HG02884 (cell line): ENCODE results near the gene KAZALD1.

ENCODE experiments used
- ATAC-seq: cut with Tn5 transposase; IDR thresholded peaks from one replicate; pipeline ENCODE4 v1.9.1; 2021; ENCODE audit warnings: mild to moderate bottlenecking, moderate library complexity; ENCODE audit not compliant: unreplicated experiment

Gene KAZALD1

GRCh38 chr10:101065481-101066145 is 3.8 kb downstream of the KAZALD1 start:
- ATAC-seq: no peak

- no peak for ATAC-seq
Observed at GRCh38 chr10:101066146-101066895, 4.5 kb downstream of the KAZALD1 start.

GRCh38 chr10:101066896-101067355 is 5.1 kb downstream of the KAZALD1 start:
- no peak for ATAC-seq

- no peak for ATAC-seq
Observed at GRCh38 chr10:101067356-101068083, 5.7 kb downstream of the KAZALD1 start.

GRCh38 chr10:101069441-101069840 is 7.7 kb downstream of the KAZALD1 start:
- ATAC-seq: no peak

GRCh38 chr10:101070098-101070497 is 8.3 kb downstream of the KAZALD1 start:
- no peak for ATAC-seq

GRCh38 chr10:101071267-101071884 is 9.6 kb downstream of the KAZALD1 start:
- no peak for ATAC-seq

GRCh38 chr10:101071885-101072433 is 10.2 kb downstream of the KAZALD1 start:
- ATAC-seq: no peak

GRCh38 chr10:101072923-101073322 is 11.1 kb downstream of the KAZALD1 start:
- ATAC-seq: no peak

- ATAC-seq: no peak
Observed at GRCh38 chr10:101073631-101074030, 11.8 kb downstream of the KAZALD1 start.

- ATAC-seq: no peak
Observed at GRCh38 chr10:101075775-101076174, 14.0 kb downstream of the KAZALD1 start.

- ATAC-seq: no peak
Observed at GRCh38 chr10:101076630-101077029, 14.8 kb downstream of the KAZALD1 start.

- no peak for ATAC-seq
Observed at GRCh38 chr10:101079874-101080273, 18.1 kb downstream of the KAZALD1 start.

GRCh38 chr10:101080933-101081931 is 19.4 kb downstream of the KAZALD1 start:
- no peak for ATAC-seq

- no peak for ATAC-seq
Observed at GRCh38 chr10:101085846-101086245, 24.1 kb downstream of the KAZALD1 start.

- ATAC-seq: no peak
Observed at GRCh38 chr10:101087376-101087775, 25.6 kb downstream of the KAZALD1 start.

- no peak for ATAC-seq
Observed at GRCh38 chr10:101087965-101088364, 26.2 kb downstream of the KAZALD1 start.

- no peak for ATAC-seq
Observed at GRCh38 chr10:101089520-101090299, 27.9 kb downstream of the KAZALD1 start.

- no peak for ATAC-seq
Observed at GRCh38 chr10:101090597-101090996, 28.8 kb downstream of the KAZALD1 start.
